ENCODE data around the gene AXIN1.

The AXIN1 gene

DNA sequence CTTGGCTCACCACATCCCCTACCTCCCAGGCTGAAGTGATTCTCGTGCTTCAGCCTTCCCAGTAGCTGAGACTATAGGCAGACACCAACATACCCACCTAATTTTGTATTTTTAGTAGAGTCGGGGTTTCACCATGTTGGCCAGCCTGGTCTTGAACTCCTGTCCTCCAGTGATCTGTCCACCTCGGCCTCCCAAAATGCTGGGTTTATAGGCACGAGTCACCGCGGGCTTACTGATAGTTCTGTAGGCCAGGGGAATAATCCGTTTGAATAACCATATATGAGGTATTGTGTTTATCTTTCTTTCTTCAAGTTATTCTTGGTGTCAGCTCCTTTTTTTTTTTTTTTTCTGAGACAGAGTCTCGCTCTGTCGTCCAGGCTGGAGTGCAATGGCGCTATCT lies 110.2 kb downstream of the AXIN1 start:
- no peak for DNase-seq (ENCODE audit: low read depth in 2 of 2)

DNA sequence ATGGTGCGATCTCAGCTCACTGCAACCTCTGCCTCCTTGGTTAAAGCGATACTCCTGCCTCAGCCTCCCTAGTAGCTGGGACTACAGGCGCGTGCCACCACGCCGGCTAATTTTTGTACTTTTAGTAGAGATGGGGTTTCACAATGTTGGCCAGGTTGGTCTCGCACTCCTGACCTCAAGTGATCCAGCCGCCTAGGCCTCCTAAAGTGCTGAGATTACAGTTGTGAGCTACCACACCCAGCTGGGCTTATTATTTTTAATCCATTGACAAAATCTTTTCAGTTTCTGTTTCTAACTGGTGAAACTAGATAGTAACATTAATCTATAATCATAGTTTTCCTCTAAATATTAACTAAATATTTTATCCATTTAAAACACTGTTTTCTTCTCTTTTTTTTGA lies 112.0 kb downstream of the AXIN1 start:
- no peak for DNase-seq (ENCODE audit: low read depth in 2 of 2)

DNA sequence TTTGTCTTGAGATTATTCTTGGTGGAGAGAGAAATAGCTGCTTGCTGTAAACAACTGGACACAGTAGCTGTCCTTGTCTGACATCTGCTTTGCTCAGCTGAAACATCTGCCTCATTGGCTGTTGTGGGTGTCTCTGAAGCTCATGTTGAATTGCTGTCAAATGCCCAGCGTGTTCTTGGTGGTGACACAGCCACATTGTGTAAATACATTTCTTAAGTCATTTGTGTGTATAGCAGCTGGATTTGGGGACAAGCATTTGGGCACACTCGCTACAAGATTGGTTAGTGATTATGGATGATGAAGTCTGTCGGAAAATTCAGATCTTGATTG lies 112.6 kb downstream of the AXIN1 start:
- no peak for DNase-seq (ENCODE audit: low read depth in 2 of 2)
